PC-3 (cell line): ENCODE measurements around the gene TARP.

Source experiments
- EZH2 ChIP-seq: fragments of 300-600 bp; sonication (generic); IDR thresholded peaks from one replicate; pipeline ENCODE4 v1.6.1; 2017; ENCODE audit warnings: antibody characterized with exemption, mild to moderate bottlenecking, low read length; ENCODE audit not compliant: unreplicated experiment
- EZH2phosphoT487 ChIP-seq: fragments of 300-600 bp; sonication (generic); IDR thresholded peaks from 2 replicates; pipeline ENCODE4 v1.6.1; 2018; ENCODE audit warnings: mild to moderate bottlenecking, antibody characterized with exemption, low read length, borderline replicate concordance
- TF ChIP-seq, protein P1 (sequence below): fragments of 300-600 bp; sonication (generic); conservative IDR thresholded peaks from 2 replicates; pipeline ENCODE4 v1.5.1; 2017; ENCODE audit warnings: antibody characterized with exemption, low read depth, mild to moderate bottlenecking, low read length

DNA sequence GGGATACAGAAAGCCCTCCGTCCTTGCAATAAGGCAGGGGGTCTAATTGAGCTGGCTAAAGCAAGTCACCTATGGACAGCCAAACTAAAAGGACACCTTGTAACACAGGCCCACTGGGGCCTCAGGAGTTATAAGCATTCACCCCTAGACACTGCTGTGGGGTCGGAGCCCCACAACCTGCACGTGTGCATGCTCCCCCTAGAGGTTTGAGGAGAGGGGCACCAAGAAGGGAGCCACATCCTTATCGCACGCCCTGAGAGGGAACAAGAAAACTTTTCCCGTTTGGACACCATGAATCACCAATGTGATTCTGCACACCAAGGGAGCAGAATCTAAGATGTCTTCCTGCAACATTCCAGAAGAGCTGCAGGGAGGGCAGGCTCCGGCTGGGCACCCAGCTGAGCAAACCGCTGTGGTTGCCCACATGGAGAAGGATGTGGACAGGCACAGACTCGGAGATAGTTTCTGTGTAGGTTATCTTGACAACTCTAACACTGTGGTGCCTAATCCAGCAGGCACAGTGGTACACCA is 17.7 kb upstream of the TARP start:
- TF ChIP-seq, protein P1, sequence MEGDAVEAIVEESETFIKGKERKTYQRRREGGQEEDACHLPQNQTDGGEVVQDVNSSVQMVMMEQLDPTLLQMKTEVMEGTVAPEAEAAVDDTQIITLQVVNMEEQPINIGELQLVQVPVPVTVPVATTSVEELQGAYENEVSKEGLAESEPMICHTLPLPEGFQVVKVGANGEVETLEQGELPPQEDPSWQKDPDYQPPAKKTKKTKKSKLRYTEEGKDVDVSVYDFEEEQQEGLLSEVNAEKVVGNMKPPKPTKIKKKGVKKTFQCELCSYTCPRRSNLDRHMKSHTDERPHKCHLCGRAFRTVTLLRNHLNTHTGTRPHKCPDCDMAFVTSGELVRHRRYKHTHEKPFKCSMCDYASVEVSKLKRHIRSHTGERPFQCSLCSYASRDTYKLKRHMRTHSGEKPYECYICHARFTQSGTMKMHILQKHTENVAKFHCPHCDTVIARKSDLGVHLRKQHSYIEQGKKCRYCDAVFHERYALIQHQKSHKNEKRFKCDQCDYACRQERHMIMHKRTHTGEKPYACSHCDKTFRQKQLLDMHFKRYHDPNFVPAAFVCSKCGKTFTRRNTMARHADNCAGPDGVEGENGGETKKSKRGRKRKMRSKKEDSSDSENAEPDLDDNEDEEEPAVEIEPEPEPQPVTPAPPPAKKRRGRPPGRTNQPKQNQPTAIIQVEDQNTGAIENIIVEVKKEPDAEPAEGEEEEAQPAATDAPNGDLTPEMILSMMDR = 0 out of 2 replicates have a peak, but pooled peaks have one; percentile 13
- no peak for TF ChIP-seq EZH2phosphoT487
- no peak for TF ChIP-seq EZH2
